C4-2B (cell line): ENCODE measurements around the gene TBC1D8B.

Source experiments
- ZFX ChIP-seq: fragments of 450-650 bp; IDR thresholded peaks from 2 replicates; pipeline ENCODE4 v1.6.1; 2017
- TF ChIP-seq, protein P1 (sequence below): fragments of 450-650 bp; conservative IDR thresholded peaks from 2 replicates; pipeline ENCODE4 v1.5.1; 2017; ENCODE audit warnings: mild to moderate bottlenecking

DNA sequence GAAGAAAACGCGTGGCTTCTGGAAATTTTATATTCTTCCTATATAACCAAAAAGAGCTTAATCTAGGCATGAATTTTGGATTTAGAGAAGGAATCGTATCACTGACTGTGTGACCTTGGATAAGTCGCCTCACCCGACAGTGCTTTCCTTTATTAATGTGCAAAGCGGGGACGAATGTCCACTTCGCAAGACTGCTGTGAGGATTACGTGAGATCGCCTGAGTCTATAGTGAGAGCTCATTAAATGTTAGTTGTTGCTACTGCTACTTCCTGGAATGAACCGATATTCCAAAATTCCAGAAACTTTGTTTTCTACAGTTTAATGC, 448 bp upstream of the TBC1D8B start:
- TF ChIP-seq, protein P1, sequence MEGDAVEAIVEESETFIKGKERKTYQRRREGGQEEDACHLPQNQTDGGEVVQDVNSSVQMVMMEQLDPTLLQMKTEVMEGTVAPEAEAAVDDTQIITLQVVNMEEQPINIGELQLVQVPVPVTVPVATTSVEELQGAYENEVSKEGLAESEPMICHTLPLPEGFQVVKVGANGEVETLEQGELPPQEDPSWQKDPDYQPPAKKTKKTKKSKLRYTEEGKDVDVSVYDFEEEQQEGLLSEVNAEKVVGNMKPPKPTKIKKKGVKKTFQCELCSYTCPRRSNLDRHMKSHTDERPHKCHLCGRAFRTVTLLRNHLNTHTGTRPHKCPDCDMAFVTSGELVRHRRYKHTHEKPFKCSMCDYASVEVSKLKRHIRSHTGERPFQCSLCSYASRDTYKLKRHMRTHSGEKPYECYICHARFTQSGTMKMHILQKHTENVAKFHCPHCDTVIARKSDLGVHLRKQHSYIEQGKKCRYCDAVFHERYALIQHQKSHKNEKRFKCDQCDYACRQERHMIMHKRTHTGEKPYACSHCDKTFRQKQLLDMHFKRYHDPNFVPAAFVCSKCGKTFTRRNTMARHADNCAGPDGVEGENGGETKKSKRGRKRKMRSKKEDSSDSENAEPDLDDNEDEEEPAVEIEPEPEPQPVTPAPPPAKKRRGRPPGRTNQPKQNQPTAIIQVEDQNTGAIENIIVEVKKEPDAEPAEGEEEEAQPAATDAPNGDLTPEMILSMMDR, result no peak
- TF ChIP-seq ZFX, result no peak
